WTC11 (cell line): ENCODE data around the gene DUS1L. TPM values are rescaled to one million over a fixed set of nuclear protein-coding genes. Genes with fewer than 3 reads are reported as not detected.

Experiments
- ATAC-seq: fragments of 200-7000 bp; cut with Tn5 transposase; 2 replicates; pipeline ENCODE4 v1.10.0; 2021; ENCODE audit warnings: mild to moderate bottlenecking, moderate library complexity
- CTCF ChIA-PET: fragments of 300-600 bp; sonication (Branson Sonifier 250); formaldehyde crosslinking; loops from one replicate; lab custom pipeline; 2021; ENCODE audit warnings: antibody characterized with exemption; lab: Charles Lee
- POLR2A ChIA-PET: fragments of 350-600 bp; sonication (Branson Sonifier 250); formaldehyde crosslinking; loops from one replicate; lab custom pipeline; 2021; ENCODE audit warnings: antibody characterized with exemption; lab: Charles Lee
- DNase-seq: peaks from one replicate; pipeline ENCODE4 v3.0.0; 2021; ENCODE audit warnings: low spot score
- H3K27ac Mint-ChIP-seq: 2 replicates; pipeline ENCODE4 v1.8.0; 2021; ENCODE audit warnings: mixed read lengths
- H3K27me3 Mint-ChIP-seq: 2 replicates; pipeline ENCODE4 v1.8.0; 2021; ENCODE audit warnings: low read depth, mild to moderate bottlenecking, moderate library complexity, mixed read lengths
- H3K36me3 Mint-ChIP-seq: 2 replicates; pipeline ENCODE4 v1.8.0; 2021; ENCODE audit warnings: mixed read lengths
- H3K4me1 Mint-ChIP-seq: 2 replicates; pipeline ENCODE4 v1.8.0; 2022; ENCODE audit warnings: mixed read lengths
- H3K4me3 Mint-ChIP-seq: 2 replicates; pipeline ENCODE4 v1.8.0; 2021; ENCODE audit warnings: mild to moderate bottlenecking, moderate library complexity, mixed read lengths
- H3K9me3 Mint-ChIP-seq: 2 replicates; pipeline ENCODE4 v1.8.0; 2021; ENCODE audit warnings: mixed read lengths
- ATF2 ChIP-seq: sonication (generic); formaldehyde crosslinking; IDR thresholded peaks from 2 replicates; pipeline ENCODE4 v1.8.1; 2022; ENCODE audit warnings: low read depth, missing genetic modification reagents, borderline replicate concordance
- ELF4 ChIP-seq: sonication (generic); formaldehyde crosslinking; IDR thresholded peaks from 2 replicates; pipeline ENCODE4 v1.8.1; 2022; ENCODE audit warnings: low read depth, mild to moderate bottlenecking, moderate library complexity, missing genetic modification reagents
- ERG ChIP-seq: fragments of 250-450 bp; sonication (Bioruptor Pico); IDR thresholded peaks from 2 replicates; pipeline ENCODE4 v1.8.0; 2021; ENCODE audit warnings: mild to moderate bottlenecking
- FOXK1 ChIP-seq: sonication (generic); formaldehyde crosslinking; IDR thresholded peaks from 2 replicates; pipeline ENCODE4 v1.8.0; 2022; ENCODE audit warnings: mild to moderate bottlenecking, moderate library complexity, missing genetic modification reagents
- GTF2I ChIP-seq: fragments of 250-450 bp; sonication (Bioruptor Pico); conservative IDR thresholded peaks from 2 replicates; pipeline ENCODE4 v1.4.0; 2021; ENCODE audit warnings: mild to moderate bottlenecking
- JUN ChIP-seq: sonication (generic); formaldehyde crosslinking; IDR thresholded peaks from 2 replicates; pipeline ENCODE4 v1.8.0; 2023; ENCODE audit warnings: mild to moderate bottlenecking, missing genetic modification reagents
- KAT7 ChIP-seq: sonication (generic); formaldehyde crosslinking; IDR thresholded peaks from 2 replicates; pipeline ENCODE4 v1.8.1; 2023; ENCODE audit warnings: missing genetic modification reagents, mild to moderate bottlenecking, borderline replicate concordance
- NR1H2 ChIP-seq: sonication (generic); formaldehyde crosslinking; IDR thresholded peaks from 2 replicates; pipeline ENCODE4 v1.9.0; 2021; ENCODE audit warnings: mild to moderate bottlenecking, moderate library complexity, missing genetic modification reagents
- PREB ChIP-seq: sonication (generic); formaldehyde crosslinking; IDR thresholded peaks from 2 replicates; pipeline ENCODE4 v1.8.1; 2022; ENCODE audit warnings: mild to moderate bottlenecking, missing genetic modification reagents, moderate library complexity, borderline replicate concordance
- TP53 ChIP-seq: sonication (generic); formaldehyde crosslinking; IDR thresholded peaks from 2 replicates; pipeline ENCODE4 v1.8.1; 2023; ENCODE audit warnings: mild to moderate bottlenecking, missing genetic modification reagents
- ZBTB21 ChIP-seq: sonication (generic); formaldehyde crosslinking; IDR thresholded peaks from 2 replicates; pipeline ENCODE4 v1.8.1; 2023; ENCODE audit warnings: mild to moderate bottlenecking, missing genetic modification reagents, borderline replicate concordance
- total RNA-seq: library from RNA; stranded (reverse); gene quantifications from 3 replicates; pipeline ENCODE4 v1.2.3, GENCODE V29; 2021
- TF ChIP-seq, protein P1 (sequence below): sonication (generic); formaldehyde crosslinking; IDR thresholded peaks from 2 replicates; pipeline ENCODE4 v1.8.0; 2023; ENCODE audit warnings: missing genetic modification reagents, mild to moderate bottlenecking, borderline replicate concordance
- TF ChIP-seq, protein P2 (sequence below): fragments of 200-600 bp; IDR thresholded peaks from 2 replicates; pipeline ENCODE4 v1.8.0; 2022; ENCODE audit warnings: antibody characterized with exemption
- TF ChIP-seq, protein P3 (sequence below): sonication (generic); formaldehyde crosslinking; IDR thresholded peaks from 2 replicates; pipeline ENCODE4 v1.8.0; 2023; ENCODE audit warnings: mild to moderate bottlenecking, missing genetic modification reagents
- TF ChIP-seq, protein P4 (sequence below): sonication (generic); formaldehyde crosslinking; IDR thresholded peaks from 2 replicates; pipeline ENCODE4 v1.8.1; 2023; ENCODE audit warnings: mild to moderate bottlenecking, missing genetic modification reagents
- TF ChIP-seq, protein P5 (sequence below): sonication (generic); formaldehyde crosslinking; IDR thresholded peaks from 2 replicates; pipeline ENCODE4 v1.8.0; 2022; ENCODE audit warnings: missing genetic modification reagents

The DUS1L gene
- total RNA-seq, 1 experiment from 2014 or later, result 120 TPM

DNA sequence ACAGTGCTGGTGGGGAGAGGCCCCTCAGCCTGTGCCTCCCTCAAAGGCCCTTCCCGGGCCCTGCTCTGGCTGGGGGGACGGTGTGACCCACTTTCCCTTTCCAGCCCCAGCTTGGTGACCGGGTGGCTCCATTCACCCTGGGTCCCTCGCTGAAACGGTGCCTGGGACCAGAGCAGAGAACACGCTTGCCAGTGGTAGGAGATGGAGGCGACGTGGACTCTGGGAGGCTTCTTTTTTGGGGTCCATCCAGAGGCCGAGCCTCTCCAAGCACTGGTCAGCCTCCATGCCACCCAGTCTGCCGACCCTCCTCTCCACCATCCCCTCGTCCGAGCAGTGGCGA lies 50.7 kb downstream of the DUS1L start:
- ATAC-seq (no peak), DNase-seq (no peak)
- H3K27ac Mint-ChIP-seq, result no peak overlapping the region
- no peaks in the 10 kb centered on the region; the same call in 1 of the 2 replicates for H3K36me3 Mint-ChIP-seq
- no peaks in the 10 kb centered on the region for H3K4me1 Mint-ChIP-seq
- H3K27me3 Mint-ChIP-seq, result no peaks in the 10 kb centered on the region
- H3K9me3 Mint-ChIP-seq, result no peaks in the 10 kb centered on the region
- ChIA-PET CTCF (interaction anchor here (2.1 kb wide), 1 partner anchor 55 kb away, joined by 7 read pairs; no protein-coding TSS in a partner anchor), POLR2A (no interaction called here)
- no peak overlapping the region for H3K4me3 Mint-ChIP-seq
- TF ChIP-seq, protein P1, sequence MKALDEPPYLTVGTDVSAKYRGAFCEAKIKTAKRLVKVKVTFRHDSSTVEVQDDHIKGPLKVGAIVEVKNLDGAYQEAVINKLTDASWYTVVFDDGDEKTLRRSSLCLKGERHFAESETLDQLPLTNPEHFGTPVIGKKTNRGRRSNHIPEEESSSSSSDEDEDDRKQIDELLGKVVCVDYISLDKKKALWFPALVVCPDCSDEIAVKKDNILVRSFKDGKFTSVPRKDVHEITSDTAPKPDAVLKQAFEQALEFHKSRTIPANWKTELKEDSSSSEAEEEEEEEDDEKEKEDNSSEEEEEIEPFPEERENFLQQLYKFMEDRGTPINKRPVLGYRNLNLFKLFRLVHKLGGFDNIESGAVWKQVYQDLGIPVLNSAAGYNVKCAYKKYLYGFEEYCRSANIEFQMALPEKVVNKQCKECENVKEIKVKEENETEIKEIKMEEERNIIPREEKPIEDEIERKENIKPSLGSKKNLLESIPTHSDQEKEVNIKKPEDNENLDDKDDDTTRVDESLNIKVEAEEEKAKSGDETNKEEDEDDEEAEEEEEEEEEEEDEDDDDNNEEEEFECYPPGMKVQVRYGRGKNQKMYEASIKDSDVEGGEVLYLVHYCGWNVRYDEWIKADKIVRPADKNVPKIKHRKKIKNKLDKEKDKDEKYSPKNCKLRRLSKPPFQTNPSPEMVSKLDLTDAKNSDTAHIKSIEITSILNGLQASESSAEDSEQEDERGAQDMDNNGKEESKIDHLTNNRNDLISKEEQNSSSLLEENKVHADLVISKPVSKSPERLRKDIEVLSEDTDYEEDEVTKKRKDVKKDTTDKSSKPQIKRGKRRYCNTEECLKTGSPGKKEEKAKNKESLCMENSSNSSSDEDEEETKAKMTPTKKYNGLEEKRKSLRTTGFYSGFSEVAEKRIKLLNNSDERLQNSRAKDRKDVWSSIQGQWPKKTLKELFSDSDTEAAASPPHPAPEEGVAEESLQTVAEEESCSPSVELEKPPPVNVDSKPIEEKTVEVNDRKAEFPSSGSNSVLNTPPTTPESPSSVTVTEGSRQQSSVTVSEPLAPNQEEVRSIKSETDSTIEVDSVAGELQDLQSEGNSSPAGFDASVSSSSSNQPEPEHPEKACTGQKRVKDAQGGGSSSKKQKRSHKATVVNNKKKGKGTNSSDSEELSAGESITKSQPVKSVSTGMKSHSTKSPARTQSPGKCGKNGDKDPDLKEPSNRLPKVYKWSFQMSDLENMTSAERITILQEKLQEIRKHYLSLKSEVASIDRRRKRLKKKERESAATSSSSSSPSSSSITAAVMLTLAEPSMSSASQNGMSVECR (CRISPR knock-in tag), result no peak
- TF ChIP-seq, protein P2, sequence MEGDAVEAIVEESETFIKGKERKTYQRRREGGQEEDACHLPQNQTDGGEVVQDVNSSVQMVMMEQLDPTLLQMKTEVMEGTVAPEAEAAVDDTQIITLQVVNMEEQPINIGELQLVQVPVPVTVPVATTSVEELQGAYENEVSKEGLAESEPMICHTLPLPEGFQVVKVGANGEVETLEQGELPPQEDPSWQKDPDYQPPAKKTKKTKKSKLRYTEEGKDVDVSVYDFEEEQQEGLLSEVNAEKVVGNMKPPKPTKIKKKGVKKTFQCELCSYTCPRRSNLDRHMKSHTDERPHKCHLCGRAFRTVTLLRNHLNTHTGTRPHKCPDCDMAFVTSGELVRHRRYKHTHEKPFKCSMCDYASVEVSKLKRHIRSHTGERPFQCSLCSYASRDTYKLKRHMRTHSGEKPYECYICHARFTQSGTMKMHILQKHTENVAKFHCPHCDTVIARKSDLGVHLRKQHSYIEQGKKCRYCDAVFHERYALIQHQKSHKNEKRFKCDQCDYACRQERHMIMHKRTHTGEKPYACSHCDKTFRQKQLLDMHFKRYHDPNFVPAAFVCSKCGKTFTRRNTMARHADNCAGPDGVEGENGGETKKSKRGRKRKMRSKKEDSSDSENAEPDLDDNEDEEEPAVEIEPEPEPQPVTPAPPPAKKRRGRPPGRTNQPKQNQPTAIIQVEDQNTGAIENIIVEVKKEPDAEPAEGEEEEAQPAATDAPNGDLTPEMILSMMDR, result no peak
- TF ChIP-seq JUN (CRISPR knock-in tag) (no peak), GTF2I (no peak), FOXK1 (CRISPR knock-in tag) (no peak), PREB (CRISPR knock-in tag) (no peak), KAT7 (CRISPR knock-in tag) (no peak), ATF2 (no peak)

- Mint-ChIP-seq H3K27me3 (no peaks in the 10 kb centered on the region), H3K4me1 (no peaks in the 10 kb centered on the region), H3K4me3 (no peak overlapping the region), H3K27ac (no peak overlapping the region), H3K9me3 (no peaks in the 10 kb centered on the region), H3K36me3 (no peaks in the 10 kb centered on the region; the same call in 1 of the 2 replicates)
- ATAC-seq (no peak), DNase-seq (no peak)
- POLR2A ChIA-PET, result no interaction called here
- CTCF ChIA-PET, result interaction anchor here (1.3 to 3.0 kb wide), 3 partner anchors 18 to 55 kb away, joined by 3 to 11 read pairs (median 7); no protein-coding TSS in a partner anchor
- no peak for TF ChIP-seq GTF2I
- no peak for TF ChIP-seq NR1H2 (CRISPR knock-in tag)
- TF ChIP-seq, protein P3, sequence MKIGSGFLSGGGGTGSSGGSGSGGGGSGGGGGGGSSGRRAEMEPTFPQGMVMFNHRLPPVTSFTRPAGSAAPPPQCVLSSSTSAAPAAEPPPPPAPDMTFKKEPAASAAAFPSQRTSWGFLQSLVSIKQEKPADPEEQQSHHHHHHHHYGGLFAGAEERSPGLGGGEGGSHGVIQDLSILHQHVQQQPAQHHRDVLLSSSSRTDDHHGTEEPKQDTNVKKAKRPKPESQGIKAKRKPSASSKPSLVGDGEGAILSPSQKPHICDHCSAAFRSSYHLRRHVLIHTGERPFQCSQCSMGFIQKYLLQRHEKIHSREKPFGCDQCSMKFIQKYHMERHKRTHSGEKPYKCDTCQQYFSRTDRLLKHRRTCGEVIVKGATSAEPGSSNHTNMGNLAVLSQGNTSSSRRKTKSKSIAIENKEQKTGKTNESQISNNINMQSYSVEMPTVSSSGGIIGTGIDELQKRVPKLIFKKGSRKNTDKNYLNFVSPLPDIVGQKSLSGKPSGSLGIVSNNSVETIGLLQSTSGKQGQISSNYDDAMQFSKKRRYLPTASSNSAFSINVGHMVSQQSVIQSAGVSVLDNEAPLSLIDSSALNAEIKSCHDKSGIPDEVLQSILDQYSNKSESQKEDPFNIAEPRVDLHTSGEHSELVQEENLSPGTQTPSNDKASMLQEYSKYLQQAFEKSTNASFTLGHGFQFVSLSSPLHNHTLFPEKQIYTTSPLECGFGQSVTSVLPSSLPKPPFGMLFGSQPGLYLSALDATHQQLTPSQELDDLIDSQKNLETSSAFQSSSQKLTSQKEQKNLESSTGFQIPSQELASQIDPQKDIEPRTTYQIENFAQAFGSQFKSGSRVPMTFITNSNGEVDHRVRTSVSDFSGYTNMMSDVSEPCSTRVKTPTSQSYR, result no peak
- TF ChIP-seq ERG, result no peak
- TF ChIP-seq FOXK1 (CRISPR knock-in tag), result no peak
- no peak for TF ChIP-seq TP53
- no peak for TF ChIP-seq ELF4 (CRISPR knock-in tag)
- TF ChIP-seq, protein P4, sequence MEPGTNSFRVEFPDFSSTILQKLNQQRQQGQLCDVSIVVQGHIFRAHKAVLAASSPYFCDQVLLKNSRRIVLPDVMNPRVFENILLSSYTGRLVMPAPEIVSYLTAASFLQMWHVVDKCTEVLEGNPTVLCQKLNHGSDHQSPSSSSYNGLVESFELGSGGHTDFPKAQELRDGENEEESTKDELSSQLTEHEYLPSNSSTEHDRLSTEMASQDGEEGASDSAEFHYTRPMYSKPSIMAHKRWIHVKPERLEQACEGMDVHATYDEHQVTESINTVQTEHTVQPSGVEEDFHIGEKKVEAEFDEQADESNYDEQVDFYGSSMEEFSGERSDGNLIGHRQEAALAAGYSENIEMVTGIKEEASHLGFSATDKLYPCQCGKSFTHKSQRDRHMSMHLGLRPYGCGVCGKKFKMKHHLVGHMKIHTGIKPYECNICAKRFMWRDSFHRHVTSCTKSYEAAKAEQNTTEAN (CRISPR knock-in tag), result no peak
- TF ChIP-seq ZBTB21 (CRISPR knock-in tag), result no peak
- TF ChIP-seq, protein P5, sequence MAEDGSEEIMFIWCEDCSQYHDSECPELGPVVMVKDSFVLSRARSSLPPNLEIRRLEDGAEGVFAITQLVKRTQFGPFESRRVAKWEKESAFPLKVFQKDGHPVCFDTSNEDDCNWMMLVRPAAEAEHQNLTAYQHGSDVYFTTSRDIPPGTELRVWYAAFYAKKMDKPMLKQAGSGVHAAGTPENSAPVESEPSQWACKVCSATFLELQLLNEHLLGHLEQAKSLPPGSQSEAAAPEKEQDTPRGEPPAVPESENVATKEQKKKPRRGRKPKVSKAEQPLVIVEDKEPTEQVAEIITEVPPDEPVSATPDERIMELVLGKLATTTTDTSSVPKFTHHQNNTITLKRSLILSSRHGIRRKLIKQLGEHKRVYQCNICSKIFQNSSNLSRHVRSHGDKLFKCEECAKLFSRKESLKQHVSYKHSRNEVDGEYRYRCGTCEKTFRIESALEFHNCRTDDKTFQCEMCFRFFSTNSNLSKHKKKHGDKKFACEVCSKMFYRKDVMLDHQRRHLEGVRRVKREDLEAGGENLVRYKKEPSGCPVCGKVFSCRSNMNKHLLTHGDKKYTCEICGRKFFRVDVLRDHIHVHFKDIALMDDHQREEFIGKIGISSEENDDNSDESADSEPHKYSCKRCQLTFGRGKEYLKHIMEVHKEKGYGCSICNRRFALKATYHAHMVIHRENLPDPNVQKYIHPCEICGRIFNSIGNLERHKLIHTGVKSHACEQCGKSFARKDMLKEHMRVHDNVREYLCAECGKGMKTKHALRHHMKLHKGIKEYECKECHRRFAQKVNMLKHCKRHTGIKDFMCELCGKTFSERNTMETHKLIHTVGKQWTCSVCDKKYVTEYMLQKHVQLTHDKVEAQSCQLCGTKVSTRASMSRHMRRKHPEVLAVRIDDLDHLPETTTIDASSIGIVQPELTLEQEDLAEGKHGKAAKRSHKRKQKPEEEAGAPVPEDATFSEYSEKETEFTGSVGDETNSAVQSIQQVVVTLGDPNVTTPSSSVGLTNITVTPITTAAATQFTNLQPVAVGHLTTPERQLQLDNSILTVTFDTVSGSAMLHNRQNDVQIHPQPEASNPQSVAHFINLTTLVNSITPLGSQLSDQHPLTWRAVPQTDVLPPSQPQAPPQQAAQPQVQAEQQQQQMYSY (CRISPR knock-in tag), result no peak
Measured at GRCh38 chr17:82014432-82014831, 51.2 kb downstream of the DUS1L start.
